Stimulated activated CD8-positive, alpha-beta memory T cell treated with anti-CD3 and anti-CD28 coated beads, Interleukin-15, amount 100 ng/mL, for 48 hours (primary cell): Measurements from ENCODE around the gene KCNA1.

Experiments used
- DNase-seq, 2 donors: peaks; one replicate each; pipeline ENCODE4 v3.0.0-alpha.2; 2020; ENCODE audit warnings: low read depth in 2 of 2

Gene KCNA1

DNA sequence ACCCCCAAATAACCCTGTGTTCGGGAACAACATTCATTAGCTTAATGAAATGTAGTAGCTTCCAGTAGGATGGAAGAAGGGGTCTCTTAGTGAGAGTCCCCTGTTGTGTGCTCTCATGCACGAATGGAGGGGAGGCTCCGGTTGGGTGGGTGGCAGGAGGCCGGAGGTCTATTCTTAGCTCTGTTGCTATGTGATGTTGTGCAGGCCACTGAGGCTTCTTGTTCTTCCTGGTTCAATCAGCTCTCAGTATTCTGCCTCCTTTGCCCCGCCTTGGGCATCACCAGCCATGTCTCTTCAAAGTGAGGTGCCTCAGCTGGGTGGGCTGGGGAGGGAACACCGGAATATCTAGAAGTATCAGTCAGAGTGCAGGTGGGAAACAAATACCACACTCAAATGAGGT lies 50.8 kb downstream of the KCNA1 start:
- no peak for DNase-seq

DNA sequence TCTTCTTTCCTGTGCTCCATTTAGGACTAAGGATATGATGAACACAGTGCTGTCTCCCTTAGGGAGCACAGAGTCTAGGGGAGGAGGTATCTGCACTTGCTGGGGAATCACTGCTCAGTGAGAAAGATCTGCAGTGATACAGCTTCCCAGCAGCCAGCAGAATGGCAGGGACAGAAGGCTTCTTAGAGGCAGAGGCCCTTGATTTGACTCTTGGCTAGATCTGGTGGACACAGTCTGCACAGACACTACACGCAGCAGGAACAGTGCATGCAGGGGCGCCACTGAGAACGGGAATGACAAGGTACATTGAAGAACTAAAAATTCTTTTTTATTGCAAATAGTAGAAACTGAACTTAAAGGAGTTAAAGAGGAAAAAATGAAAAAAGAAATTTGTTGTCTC lies 51.6 kb downstream of the KCNA1 start:
- no peak for DNase-seq

DNA sequence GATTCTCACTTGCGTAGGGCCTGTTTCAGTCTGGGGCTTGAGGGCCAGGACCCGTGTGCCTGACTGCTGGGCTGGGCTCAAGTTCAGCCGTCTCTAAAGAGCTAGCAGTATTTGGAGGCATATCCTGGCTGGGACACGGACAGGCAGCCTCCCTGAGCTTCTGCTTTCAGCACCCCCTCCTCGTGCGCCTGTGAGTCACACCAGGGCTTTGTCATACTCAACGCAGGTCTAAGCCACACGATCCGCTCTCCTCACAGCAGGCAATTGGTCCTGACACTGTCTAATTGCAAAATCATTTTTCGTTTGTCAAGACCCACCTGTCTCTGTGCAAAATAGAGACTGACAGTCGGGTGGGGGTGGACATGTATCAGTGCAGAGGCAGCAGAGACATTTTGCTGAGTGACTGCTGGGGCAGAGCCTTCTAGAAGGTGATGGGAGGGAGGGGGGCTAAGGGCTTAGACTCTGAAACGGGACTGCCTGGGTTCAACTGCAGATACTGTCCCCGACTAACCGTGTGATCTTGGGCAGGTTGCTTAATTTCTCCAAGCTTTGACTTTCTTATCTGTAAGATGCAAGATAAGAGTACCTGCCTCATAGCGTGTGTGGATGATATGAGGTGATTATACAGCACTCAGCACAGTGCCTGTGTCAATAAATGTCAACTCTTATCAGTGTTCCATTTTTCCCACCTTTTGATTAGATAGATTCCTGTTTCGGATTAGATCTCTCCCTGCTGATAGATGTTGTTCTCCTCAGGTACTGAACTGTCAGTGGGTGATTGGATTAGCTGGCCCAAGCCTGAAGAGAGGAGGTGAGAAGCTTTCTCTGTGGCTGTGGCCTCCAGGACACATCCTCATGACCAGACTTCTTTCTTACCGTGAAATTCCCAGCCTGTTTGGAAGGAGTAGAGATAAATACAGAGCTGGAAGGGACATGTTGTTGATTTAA lies 53.1 kb downstream of the KCNA1 start:
- DNase-seq, result no peak
